H1 (cell line): ENCODE data around the gene INAVA.

Experiments
- CHD1 ChIP-seq: IDR thresholded peaks from 2 replicates; pipeline ENCODE4 v1.6.1; 2012; ENCODE audit warnings: low read depth, low read length, improper control_type of control experiment
- CTCF ChIP-seq, 3 experiments: IDR thresholded peaks; 1 replicate in 2 of 3; 2 replicates in 1 of 3; pipeline versions ENCODE4 v1.5.1 to v1.6.1; 2011; ENCODE audit warnings: low read length in 3 of 3, mild to moderate bottlenecking in 3 of 3, inconsistent platforms in 2 of 3, low read depth in 1 of 3, moderate library complexity in 1 of 3; ENCODE audit not compliant: insufficient read depth in 1 of 3; ENCODE audit errors: control extremely low read depth in 1 of 3
- EGR1 ChIP-seq: IDR thresholded peaks from 2 replicates; pipeline ENCODE4 v1.6.1; 2011; ENCODE audit warnings: low read depth, low read length, borderline replicate concordance
- KDM1A ChIP-seq: fragments of 200-600, 300-600 bp; sonication (generic); IDR thresholded peaks from 2 replicates; pipeline ENCODE4 v1.7.1; 2016; ENCODE audit warnings: mild to moderate bottlenecking, low read length, borderline replicate concordance
- MAFK ChIP-seq: IDR thresholded peaks from 2 replicates; pipeline ENCODE4 v1.6.1; 2012; ENCODE audit warnings: low read depth, mild to moderate bottlenecking, improper control_type of control experiment, low read length
- RFX5 ChIP-seq: IDR thresholded peaks from 2 replicates; pipeline ENCODE4 v1.6.1; 2011; ENCODE audit warnings: low read depth, low read length, improper control_type of control experiment, borderline replicate concordance
- RXRA ChIP-seq: IDR thresholded peaks from 2 replicates; pipeline ENCODE4 v1.6.1; 2011; ENCODE audit warnings: low read depth, mild to moderate bottlenecking, low read length, moderate library complexity; ENCODE audit not compliant: insufficient read depth
- SIN3A ChIP-seq, 2 experiments: IDR thresholded peaks in 1 of 2; conservative IDR thresholded peaks in 1 of 2; 2 replicates each; pipeline ENCODE4 v1.6.1; 2011 to 2012; ENCODE audit warnings: low read length in 2 of 2, improper control_type of control experiment in 1 of 2, low read depth in 1 of 2, mild to moderate bottlenecking in 1 of 2

GRCh38 chr1:200886594-200886993 is 8.1 kb upstream of the INAVA start:
- TF ChIP-seq RFX5 (no peak), MAFK (no peak), EGR1 (no peak), RXRA (no peak), CTCF (IDR thresholded peaks at IDR 0.05; ENCODE audit: control extremely low read depth in 1 of 3, insufficient read depth in 1 of 3, low read depth in 1 of 3, low read length in 3 of 3) (no peak), CHD1 (no peak), KDM1A (no peak), SIN3A (conservative IDR thresholded peaks at IDR 0.05 in 1 of 2, IDR thresholded peaks at IDR 0.05 in 1 of 2; ENCODE audit: low read depth in 1 of 2, low read length in 2 of 2) (no peak)
